HG02588 (cell line): ENCODE measurements around the gene C10orf67.
A peak's percentile ranks its signal among the peaks of the same experiment; 100 is the strongest.

Experiments used
- ATAC-seq: cut with Tn5 transposase; IDR thresholded peaks from one replicate; pipeline ENCODE4 v1.9.1; 2021; ENCODE audit warnings: mild to moderate bottlenecking, moderate library complexity; ENCODE audit not compliant: unreplicated experiment

C10orf67 gene

DNA sequence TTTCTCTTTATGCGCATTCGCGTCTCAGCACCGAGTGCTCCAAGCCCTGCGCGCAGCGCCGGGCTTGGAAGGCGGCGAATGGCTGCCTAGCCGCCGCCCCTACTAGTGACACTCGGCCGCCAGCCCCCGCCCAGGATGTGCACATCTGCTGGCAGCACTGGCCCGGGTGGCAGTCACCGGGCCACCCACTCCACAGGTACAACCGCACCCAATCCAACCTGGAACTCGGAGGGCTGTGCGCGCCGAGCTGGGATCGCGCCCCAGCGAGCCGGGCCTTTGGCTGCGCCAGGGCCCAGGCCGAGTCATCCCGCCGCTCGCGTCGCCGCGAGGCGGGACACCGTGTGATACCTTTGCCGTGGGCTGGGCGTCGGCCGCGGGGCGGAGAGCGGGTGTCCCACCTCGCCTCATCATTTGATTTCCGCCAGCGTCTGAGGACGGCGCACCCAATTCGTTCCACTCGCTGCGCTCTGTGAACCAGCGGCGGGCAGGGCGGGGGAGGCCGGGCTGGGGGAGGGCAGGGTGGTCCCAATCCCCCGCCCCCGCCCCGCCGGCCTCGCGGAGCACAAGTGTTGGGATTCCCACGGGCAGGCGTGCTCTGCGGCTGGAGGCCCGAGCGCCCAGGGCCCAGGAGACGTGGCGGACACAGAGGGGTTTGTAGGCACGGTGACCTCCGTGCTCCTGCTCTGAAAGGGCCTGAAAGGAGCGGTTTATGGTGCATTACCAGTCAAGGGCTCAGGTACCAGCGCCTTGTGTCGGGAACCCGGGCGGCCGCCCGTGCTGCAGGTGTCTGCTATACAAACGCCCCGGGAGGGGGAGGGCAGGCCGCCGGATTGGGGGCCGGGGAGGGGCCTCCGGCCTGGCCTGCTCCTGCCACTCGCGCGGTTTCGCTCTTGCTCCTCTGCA is 170.3 kb downstream of the C10orf67 start:
- no peak for ATAC-seq

DNA sequence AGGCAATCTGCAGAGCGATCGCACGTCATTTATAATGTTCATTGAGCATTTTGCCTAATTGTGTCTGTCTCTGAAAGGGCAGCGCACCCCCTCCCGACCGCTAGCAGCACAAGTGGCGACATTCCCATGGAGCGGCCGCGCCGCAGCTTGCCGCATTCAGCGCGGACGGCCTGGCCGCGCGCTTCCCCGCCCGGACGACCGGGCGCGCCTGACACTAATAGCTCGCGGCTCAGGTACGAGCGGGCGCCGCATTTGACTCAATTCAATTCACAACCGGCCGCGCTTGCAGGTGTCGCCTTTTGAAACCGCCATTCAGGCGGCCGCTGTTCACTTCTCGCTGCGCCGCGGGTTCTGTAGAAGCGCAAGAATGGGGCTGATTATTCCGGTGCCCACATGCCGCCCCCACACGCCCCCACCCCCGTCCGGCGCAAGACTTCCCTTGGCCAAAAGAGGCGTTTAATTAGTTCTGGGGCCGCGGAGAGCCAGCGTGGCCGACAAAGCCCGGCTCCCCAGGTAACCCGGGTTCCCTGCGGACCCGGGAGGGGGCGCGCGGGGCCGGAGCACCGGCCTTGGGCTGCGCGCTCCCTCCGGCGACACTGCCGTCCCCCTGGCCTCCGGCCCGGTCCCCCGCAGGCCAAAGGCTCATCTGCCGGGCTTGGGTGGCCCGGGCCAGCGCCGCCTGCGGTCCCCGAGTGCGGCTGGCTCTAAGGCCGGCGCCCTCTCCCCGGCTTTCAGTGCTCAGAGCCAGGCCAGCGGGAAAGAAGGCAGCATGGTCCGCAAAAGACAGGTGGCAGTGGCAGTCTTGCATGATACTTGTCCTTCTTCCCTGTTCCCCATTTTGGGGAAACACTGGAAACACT is 171.2 kb downstream of the C10orf67 start:
- ATAC-seq: no peak

DNA sequence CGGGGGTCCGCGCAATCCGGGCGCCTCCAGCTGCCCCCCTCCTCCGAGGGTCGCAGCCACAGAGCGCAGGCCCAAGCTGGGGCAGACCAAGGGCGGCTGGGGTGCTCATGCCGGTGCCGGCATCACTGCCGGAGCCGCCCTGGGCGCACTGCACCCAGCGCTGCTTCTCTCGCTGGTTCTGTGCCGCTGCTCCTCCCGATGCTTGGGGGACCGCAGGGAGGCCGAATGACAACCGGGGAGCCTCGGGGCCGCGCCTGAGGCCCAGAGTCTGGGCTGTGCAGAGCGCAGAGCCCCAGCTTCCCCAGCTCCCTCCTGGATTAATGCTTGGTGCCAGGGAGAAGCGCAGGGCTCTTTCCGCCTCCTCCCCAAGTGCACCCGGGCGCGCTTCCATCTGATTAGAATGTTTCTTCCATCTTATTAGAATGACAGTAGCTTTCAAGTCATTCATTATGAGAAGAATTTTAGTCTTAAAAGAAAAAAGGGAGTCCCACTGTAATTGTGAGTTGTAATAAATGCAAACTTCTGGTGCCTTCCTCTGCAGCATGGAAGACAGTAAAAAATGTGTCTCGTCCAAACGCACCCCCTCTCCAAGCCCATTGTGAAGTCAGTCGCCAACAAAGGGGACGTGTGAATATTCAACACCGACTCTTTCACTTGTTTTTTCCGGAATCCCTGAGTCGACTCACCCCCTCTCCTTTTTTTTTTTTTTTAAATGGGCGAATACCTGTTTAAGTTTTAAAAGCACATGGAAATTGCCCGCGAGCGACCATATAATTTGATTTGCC is 172.0 kb downstream of the C10orf67 start:
- no peak for ATAC-seq

DNA sequence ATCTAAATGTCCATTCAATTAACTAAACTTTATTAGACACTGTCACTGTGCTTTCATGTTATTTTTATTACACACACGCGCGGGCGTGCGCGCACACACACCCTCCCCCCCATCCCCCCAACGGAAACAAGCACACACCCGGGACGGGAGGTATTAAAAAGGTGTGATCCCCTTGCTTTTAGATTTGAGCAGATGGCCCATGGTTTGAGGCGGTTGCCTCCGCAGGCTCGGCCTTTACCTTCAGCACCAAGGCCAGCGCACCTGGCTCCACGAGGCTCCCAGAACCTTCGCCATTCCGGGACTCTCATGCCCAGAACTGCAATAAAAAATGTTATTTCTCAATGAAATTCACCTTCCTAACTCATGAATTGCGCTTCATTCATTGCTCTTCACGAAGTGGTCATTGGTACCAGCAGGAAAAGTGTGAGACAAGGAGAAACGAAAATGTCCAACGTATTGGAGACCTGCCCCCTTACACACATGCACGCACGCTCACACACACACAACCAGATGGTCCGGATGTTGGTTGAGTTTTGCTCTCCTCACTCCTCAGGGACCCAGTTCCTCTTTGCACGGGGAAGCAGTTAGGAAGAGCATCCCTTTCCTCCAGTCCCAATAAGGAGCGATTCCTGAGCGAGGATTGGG is 173.2 kb downstream of the C10orf67 start:
- no peak for ATAC-seq

DNA sequence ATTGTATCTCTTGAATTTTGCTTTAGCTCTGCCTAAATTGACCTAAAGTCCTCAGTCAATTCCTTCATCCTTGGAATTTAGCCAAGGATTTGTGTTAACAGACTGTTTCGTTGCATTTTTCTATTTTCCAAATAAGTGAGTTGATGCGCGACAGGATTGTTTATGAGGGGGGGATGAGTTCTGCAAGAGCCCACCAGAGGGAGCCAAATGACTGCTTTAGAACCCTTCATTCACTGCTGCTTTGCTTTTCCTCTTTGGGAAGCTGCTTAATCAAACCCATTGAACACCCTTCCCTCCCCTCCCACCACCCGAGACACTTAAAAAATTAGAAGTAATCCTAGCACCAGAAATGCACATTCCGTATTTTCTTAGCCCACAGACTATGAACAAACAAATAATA is 186.2 kb downstream of the C10orf67 start:
- peak; percentile 52 for ATAC-seq

DNA sequence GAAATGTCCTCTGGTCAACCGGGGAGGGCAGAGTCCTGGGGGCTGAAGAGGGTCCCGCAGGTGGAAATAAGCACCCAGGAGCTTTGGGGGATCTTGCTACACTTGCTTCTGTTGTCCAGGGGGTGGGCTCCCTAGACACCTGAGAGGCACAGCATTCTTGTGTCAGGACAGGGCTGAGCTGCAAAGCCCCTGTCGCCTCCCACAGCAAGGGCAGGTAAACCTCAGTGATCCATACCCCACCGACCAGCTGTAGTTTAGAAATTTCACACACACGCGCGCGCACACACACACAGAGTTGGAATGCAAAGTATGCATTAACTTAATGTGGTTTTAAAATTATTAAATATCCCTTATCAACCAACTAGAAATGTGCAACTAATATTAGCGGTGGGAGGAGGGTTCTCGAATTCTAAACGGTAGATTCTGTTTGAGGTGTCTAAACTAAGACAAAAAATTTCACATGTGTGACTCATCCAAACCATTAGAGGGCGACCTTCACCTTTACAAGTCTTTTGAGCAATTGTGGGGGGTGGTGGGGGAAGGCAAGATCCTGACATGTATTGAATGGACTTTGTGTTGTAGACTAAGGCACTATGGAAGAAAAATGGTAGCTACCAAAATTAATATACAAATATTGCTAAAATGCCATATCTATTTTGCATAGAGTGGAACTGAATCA is 186.8 kb downstream of the C10orf67 start:
- peak; percentile 59 for ATAC-seq

DNA sequence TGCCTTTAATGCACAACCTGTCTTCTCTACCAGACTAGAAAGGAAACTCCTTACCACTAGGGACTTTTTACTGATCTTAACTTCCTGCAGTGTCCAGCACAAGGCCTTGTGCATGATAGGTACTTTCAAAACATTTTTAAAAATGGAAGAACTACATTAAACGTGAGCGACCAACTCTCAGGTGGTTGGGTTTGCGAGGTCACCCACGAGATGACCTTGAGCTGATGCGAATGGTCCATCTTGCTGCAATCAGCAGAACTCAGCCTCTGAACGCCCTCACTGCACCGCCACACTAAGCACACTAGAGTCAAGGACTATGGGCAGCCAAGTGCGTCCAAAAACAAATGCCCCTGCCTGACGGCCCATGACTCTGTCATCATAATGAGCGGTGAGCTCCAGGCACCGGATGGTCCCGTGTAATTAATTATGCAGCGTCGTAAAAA is 187.3 kb downstream of the C10orf67 start:
- peak; percentile 56 for ATAC-seq

DNA sequence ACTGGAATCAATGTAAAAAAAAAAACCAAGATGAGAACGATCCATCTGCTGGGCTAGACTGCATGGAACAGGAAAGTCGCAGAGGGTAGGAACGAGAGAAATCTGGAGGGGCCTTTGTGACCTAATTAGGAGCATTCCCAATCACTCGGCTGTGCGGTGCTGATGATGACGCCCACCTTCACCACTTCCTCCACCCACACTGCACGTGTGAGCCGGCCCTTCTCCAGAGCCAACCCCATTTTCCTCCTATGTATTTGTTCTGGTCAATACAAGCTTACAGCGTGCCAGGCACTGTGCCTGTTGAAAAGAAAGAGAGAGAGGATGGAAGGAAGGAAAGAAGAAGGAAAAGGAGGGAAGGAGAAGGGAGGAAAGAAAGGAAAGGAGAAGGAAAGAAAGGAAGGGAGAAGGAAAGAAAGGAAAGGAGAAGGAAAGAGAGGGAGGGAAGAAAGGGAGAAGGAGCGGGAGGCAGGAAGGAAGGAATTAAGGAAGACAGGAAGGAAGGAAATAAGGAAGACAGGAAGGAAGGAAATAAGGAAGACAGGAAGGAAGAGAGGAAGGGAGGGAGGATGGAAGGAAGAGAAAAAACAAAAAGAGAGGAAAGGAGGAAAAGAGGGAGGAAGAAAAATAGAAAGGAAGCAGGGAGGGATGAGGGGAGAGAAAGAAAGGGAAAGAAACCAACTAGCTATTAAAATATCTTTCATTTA is 188.0 kb downstream of the C10orf67 start:
- no peak for ATAC-seq

DNA sequence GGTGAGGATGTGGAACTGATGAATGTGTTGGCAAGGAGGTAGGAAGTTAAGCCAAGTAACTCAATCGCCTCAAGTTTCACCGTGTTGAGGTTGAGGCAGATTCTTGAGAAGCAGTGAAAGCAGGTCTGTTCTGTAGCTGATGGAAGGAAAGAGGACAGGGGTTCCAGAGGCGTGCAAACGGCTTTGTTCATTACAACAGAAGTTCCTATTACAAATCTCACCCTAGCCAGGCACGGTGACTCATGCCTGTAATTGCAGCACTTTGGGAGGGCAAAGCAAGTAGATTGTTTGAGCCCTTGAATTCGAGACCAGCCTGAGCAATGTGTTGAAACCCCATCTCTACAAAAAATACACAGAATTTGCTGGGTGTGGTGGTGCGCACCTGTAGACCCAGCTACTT is 189.4 kb downstream of the C10orf67 start:
- ATAC-seq: no peak
